HG02588 (cell line): ENCODE results near the gene TMEM125.

Experiments used
- ATAC-seq: cut with Tn5 transposase; IDR thresholded peaks from one replicate; pipeline ENCODE4 v1.9.1; 2021; ENCODE audit warnings: mild to moderate bottlenecking, moderate library complexity; ENCODE audit not compliant: unreplicated experiment

TMEM125 gene

DNA sequence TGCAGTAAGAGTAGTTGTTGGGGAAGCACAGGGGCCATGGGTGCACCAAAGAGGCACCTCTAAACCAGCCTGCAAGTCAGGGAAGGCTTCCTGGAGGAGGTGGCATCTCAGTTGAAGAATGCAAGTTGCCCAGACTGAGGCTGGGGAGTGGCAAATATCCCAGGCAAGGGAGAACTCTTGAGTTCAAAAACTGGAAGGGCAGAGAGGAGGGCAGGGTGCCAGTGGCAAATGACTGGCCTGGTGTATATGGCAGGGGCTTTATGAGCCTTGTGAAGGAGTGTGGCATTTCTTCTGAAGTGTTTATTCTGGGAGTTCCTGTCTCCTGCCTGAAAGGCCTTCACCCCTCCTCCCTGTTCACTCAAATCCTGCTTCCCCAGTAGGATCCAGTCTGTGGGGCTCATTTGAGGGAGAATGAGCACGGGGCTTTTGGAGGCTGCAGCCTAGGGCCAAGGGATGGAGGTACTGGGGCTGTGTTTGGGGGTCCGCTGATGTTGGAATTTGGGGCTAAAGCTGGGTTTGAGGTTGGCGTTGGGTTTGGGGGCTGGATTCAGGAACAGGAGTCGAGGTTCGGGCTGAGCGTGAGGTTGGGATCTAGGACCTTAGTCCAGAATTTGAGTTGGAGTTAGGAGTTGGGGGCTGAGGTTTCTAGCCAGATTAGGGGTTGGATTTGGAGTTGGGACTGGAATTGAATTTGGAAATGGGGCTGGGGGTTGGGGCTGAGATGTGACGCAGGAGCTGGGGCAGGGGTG, at the start of gene TMEM125:
TSS of gene TMEM125 (plus strand) at position 357 of the 749 bp plus-strand sequence. CDS start 2,740 bp downstream, outside the sequence.
- ATAC-seq, result no peak

DNA sequence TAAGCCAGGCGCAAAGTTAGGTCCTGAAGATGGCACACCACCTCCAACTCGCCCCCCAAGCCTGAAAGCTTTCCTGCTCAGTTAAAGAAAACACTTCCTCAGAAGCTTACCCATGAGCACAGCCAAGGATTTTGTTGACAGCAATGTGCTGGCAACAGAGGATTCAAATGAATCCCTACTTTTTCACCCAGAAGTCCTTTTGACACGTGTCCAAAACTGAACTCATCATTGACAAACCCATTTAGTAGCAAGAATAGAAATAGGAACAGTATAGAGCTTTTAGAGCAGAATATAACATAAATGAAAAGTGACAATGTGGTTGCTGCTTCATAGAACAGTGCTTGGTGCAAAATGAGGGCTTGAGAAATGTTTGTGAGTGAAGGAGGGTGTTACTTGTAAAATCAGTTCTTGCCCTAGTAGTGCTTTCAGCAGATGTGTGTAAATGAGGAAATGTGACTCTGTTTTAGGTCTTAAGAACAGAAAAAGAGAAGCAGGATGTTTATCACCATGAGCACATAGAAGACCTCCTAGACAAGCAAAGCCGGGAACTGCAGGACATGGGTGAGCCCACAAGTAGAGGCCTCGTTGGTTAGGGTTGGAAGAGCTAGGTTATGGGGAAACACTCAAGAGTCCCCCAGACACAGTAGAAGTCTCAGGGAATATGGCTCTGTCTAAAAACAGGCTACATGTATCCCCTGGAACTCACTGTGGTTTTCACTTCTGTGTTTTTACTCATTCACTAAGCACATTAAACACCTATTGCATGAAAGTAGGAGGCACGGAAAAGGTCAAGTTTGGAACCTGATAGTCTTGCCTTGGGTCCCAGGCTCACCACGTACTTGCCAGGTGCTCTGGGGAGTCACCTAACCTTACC, 48.6 kb upstream of the TMEM125 start:
- peak; percentile 71 for ATAC-seq

DNA sequence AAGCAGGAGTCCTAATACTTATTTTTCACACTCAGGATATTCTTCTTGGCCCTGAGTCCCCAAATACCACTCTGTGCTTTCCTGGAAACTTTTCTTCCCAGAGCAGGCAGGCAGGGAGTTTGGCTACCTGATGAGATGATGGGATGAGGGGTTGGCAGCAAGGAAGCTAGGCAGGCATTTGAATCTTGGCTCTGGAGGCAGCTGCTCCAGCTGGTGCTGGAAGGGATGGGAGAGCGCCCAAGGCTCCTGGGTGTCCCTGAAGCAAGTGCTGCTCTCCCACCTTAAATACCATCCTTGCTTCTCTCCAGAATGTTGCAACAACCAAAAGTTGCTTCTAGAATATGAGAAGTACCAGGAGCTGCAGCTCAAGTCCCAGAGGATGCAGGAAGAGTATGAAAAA, 48.0 kb upstream of the TMEM125 start:
- no peak for ATAC-seq

DNA sequence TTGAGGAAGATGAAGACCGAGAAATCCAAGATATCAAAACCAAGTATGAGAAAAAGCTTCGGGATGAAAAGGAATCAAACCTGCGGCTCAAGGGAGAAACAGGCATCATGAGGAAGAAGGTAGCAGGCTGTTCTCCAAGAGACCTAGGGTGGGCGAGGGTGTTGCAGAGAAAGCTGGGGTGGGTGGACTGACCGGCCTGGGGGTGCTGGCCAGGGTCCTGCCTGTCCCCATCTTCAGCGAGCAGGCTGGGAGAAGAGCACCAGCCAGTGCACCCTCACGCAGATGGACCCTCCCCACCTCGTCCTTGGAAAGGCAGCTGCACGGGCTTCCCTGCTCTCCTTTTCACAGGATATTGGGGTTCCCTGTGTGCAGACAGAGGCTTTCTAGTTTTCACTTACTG, 46.9 kb upstream of the TMEM125 start:
- ATAC-seq, result no peak

DNA sequence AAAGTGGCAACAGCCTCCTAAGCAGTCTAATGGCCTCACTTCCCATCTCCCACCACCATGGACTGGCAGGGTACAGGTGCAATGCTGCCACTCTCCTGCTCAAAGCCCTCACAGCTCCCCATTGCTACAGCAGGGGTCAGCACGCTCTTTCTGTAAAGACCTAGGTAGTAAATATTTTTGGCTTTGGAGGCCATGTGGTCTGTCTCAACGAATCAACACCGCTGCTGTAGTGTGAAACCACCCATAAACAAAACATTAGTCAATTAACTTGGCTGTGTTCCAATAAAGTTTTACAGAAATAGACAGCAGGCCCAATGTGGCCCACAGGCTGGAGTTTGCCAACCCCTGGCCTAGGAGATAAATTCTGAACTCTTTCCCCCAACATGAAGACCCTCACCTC, 44.6 kb upstream of the TMEM125 start:
- no peak for ATAC-seq

DNA sequence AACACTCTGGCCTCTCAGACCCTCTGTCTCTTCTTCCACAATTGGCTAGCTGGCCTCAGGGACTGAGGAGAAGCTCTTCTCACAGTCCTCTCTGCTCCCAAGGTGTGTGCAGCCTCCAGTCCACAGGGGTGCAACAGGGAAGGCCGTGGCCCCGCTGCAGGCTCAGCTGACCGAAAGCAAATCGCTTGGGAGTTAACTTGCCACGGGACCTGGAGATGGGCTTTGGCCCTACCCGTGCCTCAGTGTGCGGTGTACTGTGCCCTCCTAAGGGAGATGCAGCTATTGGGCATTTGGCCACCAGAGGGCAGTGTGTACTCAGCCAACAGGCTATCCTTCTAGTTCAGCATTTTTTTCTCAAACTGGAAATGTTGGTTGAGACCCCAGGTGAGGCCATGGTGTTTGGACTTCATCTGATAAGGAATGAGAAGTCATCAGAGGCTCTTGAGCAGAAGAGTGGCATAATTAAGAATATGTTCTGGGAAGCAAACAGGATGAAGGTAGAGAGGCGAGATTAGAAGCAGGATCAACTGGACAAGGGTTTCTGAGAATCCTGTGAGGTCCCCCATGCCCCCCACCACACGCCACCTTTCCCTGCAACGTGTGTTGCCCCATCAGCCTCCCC, 42.5 kb upstream of the TMEM125 start:
- ATAC-seq, result no peak

DNA sequence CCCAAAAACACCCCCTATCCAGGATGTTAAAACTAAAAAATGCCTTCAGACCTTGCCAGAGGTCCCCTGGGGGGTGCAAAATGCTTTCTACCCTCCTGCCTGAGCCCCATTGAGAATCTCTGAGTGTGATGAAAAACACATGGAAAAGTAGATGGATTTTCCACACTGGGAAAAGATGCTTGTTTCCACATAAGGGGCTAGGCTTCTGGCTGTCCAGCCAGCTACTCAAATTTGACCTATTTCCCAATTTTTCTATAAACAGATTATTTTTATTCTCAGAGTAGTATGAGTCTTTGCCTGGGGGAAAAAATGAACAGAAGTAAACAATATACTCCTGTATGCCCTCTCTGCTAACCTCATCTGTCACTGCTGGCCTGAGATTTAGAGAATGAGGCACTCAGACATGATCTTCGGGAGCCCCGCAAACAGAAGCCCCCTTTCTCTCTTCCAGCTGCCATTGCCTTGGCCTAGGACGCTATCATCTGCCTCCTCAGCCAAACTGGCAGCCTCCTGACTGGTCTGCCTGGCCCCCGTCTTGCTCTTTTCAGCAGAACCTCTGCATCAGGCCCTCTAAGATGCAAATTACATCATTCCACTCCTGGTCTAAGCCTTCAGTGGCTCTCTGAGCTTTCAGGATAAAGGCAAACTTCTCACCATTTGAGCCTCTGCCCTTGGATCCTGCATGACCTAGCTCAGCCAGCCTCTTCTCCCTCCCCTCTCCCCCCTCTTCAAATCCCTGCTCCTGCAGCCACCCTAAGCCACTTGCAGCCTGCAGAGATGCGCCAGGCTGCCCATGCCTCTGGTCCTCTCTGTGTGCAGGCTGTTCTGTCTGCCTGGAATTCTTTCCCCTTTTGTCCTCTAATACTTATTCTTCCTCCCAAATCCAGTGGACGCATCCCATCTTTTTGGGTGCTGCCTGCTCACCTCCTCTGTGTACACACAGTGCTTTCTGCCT, 39.7 kb upstream of the TMEM125 start:
- no peak for ATAC-seq

DNA sequence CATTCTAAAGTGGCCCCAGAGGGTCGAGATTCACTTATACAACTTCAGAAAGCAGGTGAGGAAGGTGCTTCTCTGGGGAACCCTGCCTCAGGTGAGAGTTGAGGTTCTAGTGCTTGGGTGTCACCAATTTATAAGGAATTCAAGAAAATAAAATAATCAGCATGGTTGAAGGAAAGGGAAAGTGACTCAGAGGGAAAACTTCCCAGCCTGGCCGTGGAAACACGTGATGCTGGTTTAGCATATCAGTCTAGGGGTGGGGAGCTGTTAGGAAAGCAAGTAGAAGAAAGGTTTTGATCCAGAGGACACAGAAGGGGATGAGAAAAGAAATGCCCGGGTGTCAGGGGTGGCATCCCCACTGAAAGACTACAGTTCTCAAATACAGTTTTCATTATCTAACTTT, 37.7 kb upstream of the TMEM125 start:
- ATAC-seq, result no peak

DNA sequence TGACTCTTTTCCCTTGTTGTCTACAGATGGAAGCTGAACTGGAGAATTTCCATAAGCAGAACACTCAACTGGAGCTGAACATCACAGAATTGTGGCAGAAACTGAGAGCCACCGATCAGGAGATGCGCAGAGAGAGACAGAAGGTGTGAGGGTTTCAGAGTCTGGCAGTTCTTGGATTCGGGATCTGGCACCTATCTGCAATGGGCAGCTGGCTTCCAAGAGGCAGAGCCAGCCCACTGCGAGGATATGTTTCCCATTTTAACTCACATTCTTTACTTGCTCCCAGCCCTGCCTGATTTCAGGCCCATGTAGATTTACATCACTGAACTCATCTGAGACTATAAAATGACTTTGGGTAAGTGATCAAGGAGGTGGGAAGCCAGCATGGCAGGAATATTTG, 37.3 kb upstream of the TMEM125 start:
- ATAC-seq, result no peak

DNA sequence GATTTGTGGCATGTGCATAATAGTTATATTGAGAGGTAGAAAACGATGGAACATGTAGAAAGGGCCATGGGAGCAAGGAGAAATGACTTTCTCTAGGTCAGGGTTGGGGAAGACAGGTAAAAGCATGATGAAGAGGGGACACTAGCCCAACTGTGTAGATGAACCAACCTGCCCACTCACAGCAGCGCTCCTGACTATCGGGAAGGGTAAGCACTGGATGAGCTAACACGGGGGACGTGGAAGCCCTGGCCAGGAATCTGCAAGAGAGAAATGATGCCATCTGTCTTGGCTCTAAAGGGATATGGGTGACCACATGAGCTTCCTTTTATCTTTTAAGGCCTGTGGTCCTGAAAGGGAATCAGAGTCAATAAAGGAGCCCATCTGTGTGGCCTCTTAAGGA, 36.2 kb upstream of the TMEM125 start:
- ATAC-seq, result no peak

DNA sequence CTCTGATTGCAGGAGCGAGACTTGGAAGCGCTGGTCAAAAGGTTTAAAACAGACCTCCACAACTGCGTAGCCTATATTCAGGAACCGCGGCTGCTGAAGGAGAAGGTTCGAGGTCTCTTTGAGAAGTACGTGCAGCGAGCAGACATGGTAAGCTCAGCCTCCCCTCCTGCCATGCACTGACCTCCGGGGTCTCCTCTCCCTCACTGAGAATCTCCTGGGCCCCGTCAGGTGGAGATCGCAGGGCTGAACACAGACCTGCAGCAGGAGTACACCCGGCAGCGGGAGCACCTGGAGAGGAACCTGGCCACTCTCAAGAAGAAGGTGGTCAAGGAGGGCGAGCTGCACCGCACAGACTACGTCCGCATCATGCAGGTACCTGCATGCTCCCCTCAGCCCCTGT, 35.5 kb upstream of the TMEM125 start:
- no peak for ATAC-seq

DNA sequence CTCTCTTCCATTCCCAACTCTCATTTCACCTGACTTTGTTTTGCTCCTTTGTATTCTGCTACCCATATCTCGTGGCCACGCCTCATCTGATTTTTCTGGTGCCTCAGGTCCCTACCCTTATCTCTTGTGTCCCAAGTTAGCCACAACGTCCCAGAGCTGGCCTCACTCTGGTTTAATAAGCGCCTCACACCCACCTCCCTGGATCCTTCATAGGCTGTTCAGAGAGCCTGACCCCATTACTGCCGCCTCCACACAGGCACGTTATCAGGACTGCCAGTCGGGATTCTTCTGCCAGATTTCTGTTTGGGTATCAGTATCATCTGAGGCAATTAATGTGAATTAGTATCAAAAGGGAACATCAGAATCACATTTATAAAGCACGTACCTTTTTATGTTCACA, 34.7 kb upstream of the TMEM125 start:
- no peak for ATAC-seq

DNA sequence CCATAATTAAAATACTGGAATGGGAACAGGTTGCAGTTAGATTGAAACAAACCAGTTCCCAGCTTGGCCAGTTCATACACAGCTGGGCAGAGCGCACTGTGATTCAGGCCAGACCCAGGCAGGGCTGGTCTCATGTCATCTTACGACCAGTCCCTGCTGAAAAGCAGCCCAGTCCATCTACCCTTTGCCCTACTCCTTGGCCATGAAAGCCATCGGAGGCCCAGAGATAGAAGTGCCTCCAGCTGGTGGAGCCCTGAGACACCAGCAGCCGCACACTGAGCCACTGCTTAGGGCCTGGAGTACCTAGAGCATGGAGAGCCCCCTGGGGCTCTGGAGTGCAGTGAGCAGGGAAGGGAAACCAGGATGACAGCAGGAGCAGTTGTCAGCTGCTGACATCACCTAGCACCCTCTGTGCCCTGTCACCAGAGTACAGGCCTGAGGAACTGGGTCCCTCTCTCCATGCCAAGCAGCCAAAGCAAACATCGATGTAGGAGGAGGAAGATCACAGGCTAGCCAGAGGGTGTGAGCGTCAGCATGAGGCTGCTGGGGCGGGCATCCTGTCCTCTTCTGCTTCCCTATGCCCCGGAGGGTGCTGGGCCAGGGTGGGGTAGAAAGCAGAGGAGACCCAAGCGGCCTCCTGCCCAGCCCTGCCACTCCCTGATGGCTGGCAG, 34.2 kb upstream of the TMEM125 start:
- ATAC-seq, result no peak

DNA sequence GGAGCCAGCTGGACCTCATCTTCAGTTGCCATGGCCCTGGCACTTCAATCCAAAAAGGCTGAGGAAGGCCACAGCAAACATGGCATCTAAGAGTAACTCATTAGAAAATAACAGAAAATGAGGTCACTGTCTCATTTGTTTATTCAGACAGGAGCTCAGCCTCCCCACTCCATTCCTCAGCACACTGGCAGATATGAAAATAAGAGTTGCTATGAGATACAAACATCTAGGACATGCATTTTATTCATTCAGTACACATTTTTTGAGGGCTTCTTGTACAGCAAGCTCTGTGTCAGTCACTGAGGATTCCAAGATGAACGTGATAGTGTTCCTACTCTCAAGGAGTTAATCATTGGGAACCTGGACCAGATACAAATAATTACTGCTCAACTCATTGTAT, 32.7 kb upstream of the TMEM125 start:
- ATAC-seq, result no peak

DNA sequence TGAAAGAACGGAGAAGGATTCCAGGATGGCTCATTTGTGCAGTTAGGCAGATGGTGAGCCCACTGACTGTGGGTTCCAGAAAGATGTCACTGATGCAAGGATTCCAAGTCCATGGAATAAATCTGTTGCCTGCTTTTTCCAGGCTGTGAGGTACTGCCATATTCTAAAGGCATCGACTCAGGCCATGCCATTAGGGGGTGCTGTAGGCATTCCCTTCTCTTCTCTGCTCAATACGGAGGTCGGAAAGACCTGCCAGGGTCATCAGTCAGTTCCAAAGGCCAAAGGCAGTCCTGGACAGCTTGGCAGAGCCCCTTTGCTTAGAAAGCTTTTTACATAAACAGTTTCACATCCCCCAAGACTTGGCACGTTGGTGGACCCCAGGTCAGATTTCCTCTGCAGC, 31.7 kb upstream of the TMEM125 start:
- ATAC-seq, result no peak

DNA sequence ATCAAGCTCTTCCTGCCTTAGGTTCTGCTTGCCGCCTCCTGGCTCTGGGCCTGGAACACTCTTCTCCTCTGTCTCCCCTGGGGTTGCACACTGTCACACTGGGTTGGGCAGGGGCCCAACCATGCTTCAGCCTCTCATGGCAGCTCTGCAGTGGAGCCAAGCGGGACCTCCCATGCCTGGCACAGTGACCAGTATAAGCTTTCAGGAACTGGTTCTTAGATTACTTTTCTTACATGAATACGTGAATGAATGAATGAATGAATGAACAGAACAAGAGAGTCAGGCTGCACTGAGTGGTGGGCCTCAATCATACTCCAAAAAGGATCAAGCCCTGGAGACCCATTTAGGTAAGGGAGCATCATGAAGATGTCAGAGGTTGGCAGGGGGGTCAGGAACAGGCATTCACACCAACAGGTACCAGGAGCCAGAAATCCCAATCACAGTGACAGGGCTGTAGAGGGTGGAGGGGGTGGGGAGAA, 30.8 kb upstream of the TMEM125 start:
- ATAC-seq, result no peak

DNA sequence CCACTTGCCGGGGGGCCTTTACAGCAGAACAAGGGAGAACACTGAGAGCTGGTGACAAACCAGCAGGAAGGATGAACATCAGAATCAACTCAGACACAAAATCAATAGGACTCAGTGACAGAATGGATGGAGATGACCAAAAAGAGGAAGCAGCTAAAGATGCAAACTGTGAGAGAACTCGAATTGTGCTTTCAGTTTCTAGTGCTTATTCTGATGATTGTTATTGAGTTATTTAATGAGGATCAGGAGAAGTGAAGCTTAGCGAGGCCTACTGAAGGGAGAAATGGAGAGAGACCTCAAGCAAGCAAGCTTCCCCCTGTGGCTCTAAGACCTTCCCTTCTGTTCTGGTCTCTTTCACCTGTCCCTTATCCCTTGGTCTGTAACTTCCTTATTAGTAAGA, 30.3 kb upstream of the TMEM125 start:
- peak; percentile 59 for ATAC-seq

DNA sequence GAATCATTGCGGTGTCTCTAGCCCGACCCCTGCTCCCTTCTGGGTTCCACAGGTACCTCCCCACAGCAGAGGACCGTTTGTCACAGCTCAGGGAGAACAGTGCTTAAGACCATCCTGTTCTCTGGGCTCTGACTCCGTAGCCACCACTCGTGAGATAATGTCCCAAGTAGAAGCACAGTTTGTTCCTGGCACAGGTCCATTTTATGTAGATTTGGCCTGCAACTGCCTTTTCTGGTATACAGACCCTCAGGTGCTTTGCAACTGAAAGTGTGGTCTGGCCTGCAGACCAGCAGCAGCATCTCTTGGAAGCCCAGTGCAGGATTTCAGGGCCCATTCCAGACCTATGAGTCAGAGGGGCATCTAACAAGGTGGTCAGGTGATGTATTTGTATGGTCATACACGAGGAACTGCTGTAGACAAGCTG, 28.4 kb upstream of the TMEM125 start:
- ATAC-seq, result no peak

DNA sequence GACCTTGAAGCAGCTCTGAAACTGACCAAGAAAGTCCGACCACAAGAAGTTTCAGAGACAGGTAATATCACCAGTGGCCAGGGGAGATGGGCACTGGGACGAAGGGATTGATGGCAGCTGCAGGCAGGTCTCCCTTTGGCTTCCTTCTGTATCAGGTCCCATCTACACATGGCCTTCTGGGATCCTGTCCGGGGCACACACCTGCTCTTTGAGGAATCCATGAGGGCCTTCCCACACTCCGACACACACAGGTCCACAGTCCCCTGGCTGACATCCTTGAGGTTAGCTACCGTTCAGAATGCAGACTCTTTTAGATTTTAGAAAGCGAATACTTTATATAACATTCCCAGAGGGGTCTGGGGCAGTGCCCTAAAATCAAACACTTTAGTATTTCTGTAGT, 26.5 kb upstream of the TMEM125 start:
- no peak for ATAC-seq
